ENCODE data around the gene TICRR.

Gene TICRR

DNA sequence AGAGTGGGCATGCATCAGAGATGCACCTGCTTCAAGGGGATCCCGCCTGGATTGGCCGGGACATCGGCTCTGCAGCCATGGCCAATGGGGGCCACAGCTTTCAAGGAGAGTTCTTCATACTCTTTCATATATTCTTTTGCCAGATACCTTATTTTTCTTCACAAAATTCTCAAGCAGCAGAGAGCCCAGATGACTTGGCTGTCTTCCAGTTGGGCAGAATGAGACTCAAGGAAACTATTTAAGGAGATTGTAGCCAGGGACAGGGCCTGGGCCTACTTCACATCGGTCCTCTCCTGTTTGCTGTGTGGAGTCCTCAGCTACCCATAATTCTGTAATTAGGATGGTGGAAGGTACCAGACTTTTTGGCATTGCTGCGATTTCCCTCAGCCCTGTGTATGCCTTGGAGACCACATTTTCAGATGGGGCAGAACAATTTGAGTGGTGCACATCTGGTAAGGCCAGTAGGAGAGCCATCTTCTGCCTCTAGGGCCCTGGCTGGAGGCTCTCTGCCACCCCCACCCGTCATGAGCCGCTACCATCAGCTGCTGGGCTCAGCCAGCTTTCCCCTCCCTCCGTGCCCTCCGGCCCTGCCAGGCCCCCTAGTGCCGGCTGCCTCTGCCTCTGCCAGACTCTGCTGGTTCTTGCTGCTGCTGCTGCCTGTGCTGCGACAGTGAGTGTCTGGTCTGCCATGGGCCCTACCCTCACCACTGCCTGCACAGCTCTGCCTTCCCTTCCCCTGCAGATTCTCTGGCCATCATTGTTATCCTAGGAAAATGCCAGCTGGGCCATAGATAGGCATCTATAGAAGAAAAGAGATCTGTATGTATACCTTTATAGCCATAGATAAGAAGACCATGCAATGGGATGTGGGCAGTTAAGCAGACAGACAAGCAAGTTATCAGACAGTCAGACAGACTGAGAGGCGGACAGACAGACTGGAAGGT is 97.2 kb downstream of the TICRR start:
- DNase-seq (ENCODE audit: low read depth) = peak; percentile 66

DNA sequence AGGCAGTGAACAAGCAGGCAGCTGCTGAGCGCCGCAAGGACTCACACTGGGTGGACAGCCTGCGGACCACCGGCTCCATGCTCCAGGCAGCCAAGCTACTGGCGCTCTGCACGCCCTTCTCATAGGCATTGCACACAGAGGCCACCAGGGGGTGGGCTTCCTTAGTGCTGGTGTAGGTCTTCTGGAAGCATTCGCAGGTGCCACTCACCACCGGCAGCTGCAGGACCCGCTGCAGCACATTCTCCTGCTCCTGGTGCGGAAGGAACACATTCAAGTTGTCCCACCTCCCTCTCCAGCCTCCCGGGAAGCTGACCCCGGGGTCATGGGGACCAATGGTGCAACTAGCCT is 97.9 kb downstream of the TICRR start:
- peak; percentile 18 for DNase-seq (ENCODE audit: low read depth)

DNA sequence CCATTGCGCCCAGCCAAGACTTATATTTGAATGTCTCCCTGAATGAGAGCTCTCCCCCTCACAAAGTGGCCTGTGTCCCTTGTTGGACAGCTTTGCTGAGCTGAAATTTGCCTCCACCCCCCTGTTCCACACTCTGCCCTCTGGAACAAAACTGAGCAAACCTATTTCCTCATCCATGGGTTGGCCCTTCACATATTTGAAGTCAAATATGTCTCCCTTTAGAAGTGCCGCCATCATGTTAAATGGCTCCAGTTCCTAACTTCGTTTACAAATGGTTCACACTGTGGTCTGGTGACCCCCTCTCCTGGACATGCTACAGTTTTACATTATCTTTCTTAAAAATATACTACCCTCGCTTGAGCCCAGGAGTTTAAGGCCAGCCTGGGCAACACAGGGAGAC is 99.3 kb downstream of the TICRR start:
- DNase-seq (ENCODE audit: low read depth) = peak; percentile 22

DNA sequence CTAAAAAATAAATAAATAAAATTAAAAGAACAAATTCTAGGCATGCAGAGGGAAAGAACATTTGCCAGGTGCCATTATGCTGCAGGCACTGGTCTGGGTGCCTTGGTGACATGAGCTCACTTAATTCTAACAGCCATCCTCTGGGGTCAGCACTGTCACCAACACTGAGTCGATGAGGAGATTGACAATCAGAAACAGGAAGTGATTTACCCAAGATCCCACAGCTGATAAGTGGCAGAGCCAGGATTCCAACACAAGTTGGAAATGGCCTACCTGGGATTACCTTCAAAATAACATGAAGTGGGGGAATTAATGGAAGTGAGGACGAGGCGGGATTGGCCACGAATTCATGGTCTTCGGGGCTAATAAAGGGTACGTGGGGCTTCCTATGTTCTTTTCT is 100.3 kb downstream of the TICRR start:
- no peak for DNase-seq (ENCODE audit: low read depth)

DNA sequence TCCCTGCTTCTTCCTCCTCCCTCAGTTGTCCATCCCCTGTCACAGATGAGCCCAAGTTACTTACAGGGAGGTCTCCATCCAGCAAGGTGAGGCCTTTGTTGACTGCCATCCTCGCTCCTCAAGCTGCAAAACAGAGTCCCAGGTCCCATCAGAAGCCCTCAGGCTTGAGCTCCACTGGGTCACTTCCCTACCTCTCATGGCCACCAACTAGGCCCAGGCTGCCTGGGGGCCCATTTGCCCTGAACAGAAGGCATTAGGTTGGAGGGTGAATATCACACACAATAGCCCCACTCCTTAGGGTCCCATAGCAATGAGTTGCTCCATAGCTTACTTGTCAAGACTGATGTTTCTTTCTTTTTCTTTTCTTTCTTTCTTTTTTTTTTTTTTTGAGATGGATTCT is 102.1 kb downstream of the TICRR start:
- no peak for DNase-seq (ENCODE audit: low read depth)
